Measurements from ENCODE around the gene PEX11G.

DNA sequence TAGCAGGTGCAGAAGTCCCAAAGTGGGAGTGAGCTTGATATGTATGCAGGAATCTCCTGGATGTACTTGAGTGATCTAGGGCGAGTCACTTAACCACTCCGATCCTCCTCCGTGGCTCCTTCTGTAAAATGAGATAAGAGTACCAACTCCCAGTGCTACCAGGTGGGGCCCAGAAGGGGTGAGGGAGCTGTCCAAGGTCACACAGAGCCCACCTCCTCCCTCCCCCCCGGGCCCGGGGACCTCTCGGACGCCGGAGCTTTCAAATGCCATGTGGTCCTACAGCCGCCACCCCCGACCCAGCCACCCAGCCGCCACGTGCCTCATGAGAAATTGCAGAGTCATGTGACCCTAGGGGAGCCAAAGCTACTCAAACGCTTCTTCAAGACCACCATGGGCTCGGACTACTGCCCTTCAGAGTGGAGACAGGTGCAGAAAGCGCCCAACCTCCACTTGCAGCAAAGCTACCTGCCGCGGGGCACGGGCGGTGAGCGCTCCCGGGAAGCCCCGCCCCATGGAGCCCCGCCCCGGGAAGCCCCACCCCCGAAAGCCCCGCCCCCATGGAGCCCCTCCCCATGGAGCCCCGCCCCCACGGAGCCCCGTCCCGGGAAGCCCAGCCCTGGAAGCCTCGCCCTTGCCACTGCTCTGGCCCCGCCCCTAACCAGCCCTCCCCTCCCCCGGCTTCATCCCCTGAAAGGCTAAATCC lies 17.0 kb upstream of the PEX11G start:
- TF ChIP-seq BHLHE40 (IDR thresholded peaks at IDR 0.05; ENCODE audit: borderline replicate concordance) (no peak), FOXM1 (IDR thresholded peaks at IDR 0.05; ENCODE audit: borderline replicate concordance) (no peak), SUZ12 (IDR thresholded peaks at IDR 0.05) (no peak), CTBP1 (IDR thresholded peaks at IDR 0.05; ENCODE audit: borderline replicate concordance) (no peak), FOXA1 (IDR thresholded peaks at IDR 0.05) (no peak)
